HFFc6 (cell line): ENCODE measurements around the gene HIVEP3. TPM values are rescaled to one million over a fixed set of nuclear protein-coding genes. Genes with fewer than 3 reads are reported as not detected.
A peak's percentile ranks its signal among the peaks of the same experiment; 100 is the strongest.

Experiments
- DNase-seq: peaks from one replicate; pipeline ENCODE4 v3.0.0-alpha.2; 2018
- H3K27ac Mint-ChIP-seq: 2 replicates; pipeline ENCODE4 v1.8.0; 2020; ENCODE audit warnings: mild to moderate bottlenecking, mixed read lengths
- H3K27me3 Mint-ChIP-seq: 2 replicates; pipeline ENCODE4 v1.8.0; 2021; ENCODE audit warnings: mild to moderate bottlenecking, moderate library complexity, mixed read lengths; ENCODE audit not compliant: insufficient read depth
- H3K36me3 Mint-ChIP-seq: 2 replicates; pipeline ENCODE4 v1.8.0; 2021; ENCODE audit warnings: low read depth, mixed read lengths
- H3K4me1 Mint-ChIP-seq: 2 replicates; pipeline ENCODE4 v1.8.0; 2020; ENCODE audit warnings: low read depth, mixed read lengths
- H3K4me3 Mint-ChIP-seq: 2 replicates; pipeline ENCODE4 v1.8.0; 2020; ENCODE audit warnings: mild to moderate bottlenecking, moderate library complexity, mixed read lengths
- H3K9me3 Mint-ChIP-seq: 2 replicates; pipeline ENCODE4 v1.8.0; 2020; ENCODE audit warnings: mild to moderate bottlenecking, mixed read lengths
- CTCF ChIP-seq: fragments of 200-600 bp; sonication (generic); IDR thresholded peaks from 2 replicates; pipeline ENCODE4 v1.5.0; 2021; ENCODE audit warnings: antibody characterized with exemption, mild to moderate bottlenecking
- total RNA-seq, 6 experiments: library from RNA; stranded (reverse); fragmentation: NEBNext Ultra II Directional; extraction: Animal tissue kit (Norgen Biotek cat#: 25700); gene quantifications; 2 replicates in 1 of 6; 3 replicates in 5 of 6; pipeline ENCODE4 v1.2.3, GENCODE V29; 2021

HIVEP3 gene
- total RNA-seq, 6 experiments from 2014 or later: 7.0 to 9.7 (median 7.9) TPM

GRCh38 chr1:41674522-41674921 is 244.2 kb downstream of the HIVEP3 start:
- Mint-ChIP-seq H3K4me1 (peaks cover 80% of the 10 kb centered on the region), H3K36me3 (no peaks in the 10 kb centered on the region), H3K4me3 (no peak overlapping the region), H3K27me3 (peaks cover 3% of the 10 kb centered on the region), H3K9me3 (no peaks in the 10 kb centered on the region), H3K27ac (no peak overlapping the region)
- DNase-seq: no peak
- no peak for TF ChIP-seq CTCF

GRCh38 chr1:41673806-41674205 is 244.9 kb downstream of the HIVEP3 start:
- Mint-ChIP-seq H3K27ac (peak overlapping the region; percentile 90), H3K4me1 (peaks cover 77% of the 10 kb centered on the region), H3K9me3 (no peaks in the 10 kb centered on the region), H3K27me3 (peaks cover 3% of the 10 kb centered on the region), H3K4me3 (no peak overlapping the region), H3K36me3 (no peaks in the 10 kb centered on the region)
- no peak for TF ChIP-seq CTCF
- no peak for DNase-seq

- DNase-seq: no peak
- no peaks in the 10 kb centered on the region for H3K36me3 Mint-ChIP-seq
- H3K27ac Mint-ChIP-seq: peak overlapping the region; percentile 90
- peak overlapping the region; percentile 79; the same call in 1 of the 2 replicates for H3K4me3 Mint-ChIP-seq
- no peak for TF ChIP-seq CTCF
- H3K9me3 Mint-ChIP-seq: no peaks in the 10 kb centered on the region
- H3K4me1 Mint-ChIP-seq: peaks cover 77% of the 10 kb centered on the region
- H3K27me3 Mint-ChIP-seq: peaks cover 3% of the 10 kb centered on the region
Observed at GRCh38 chr1:41673378-41673777, 245.3 kb downstream of the HIVEP3 start.

- Mint-ChIP-seq H3K4me1 (peaks cover 77% of the 10 kb centered on the region), H3K9me3 (no peaks in the 10 kb centered on the region), H3K27ac (peak overlapping the region; percentile 90), H3K27me3 (peaks cover 3% of the 10 kb centered on the region), H3K4me3 (peak overlapping the region; percentile 79), H3K36me3 (no peaks in the 10 kb centered on the region)
- peak; percentile 46 for DNase-seq
- TF ChIP-seq CTCF: no peak
Observed at GRCh38 chr1:41672641-41673361, 245.9 kb downstream of the HIVEP3 start.

GRCh38 chr1:41672173-41672572 is 246.5 kb downstream of the HIVEP3 start:
- peak overlapping the region; percentile 79 for H3K4me3 Mint-ChIP-seq
- no peaks in the 10 kb centered on the region for H3K36me3 Mint-ChIP-seq
- peak; percentile 89 for DNase-seq
- peaks cover 3% of the 10 kb centered on the region for H3K27me3 Mint-ChIP-seq
- no peaks in the 10 kb centered on the region for H3K9me3 Mint-ChIP-seq
- peak overlapping the region; percentile 90 for H3K27ac Mint-ChIP-seq
- TF ChIP-seq CTCF: no peak
- H3K4me1 Mint-ChIP-seq: peaks cover 75% of the 10 kb centered on the region
